Stomach (tissue), 9 donors: ENCODE data around the gene AP4B1. TPM values are rescaled to one million over a fixed set of nuclear protein-coding genes. Genes with fewer than 3 reads are reported as not detected.
"Not testable (repeated sequence)": the region's sequence is repeated elsewhere in the genome, so short reads cannot be mapped to it uniquely, and the experiment has no call there.

Experiments used
- DNase-seq, 2 donors: peaks; one replicate each; pipeline versions ENCODE4 v3.0.0 to v3.0.0-alpha.2; 2013 to 2019
- H3K27ac ChIP-seq, 5 donors: fragments of 200-600 bp in 4 of 5; sonication (generic) in 4 of 5; one replicate each; pipeline ENCODE4 v1.5.1; 2013 to 2019; ENCODE audit warnings: mild to moderate bottlenecking in 1 of 5, moderate library complexity in 1 of 5
- H3K27me3 ChIP-seq, 3 donors: fragments of 200-600 bp; sonication (generic); one replicate each; pipeline ENCODE4 v1.5.1; 2017 to 2019; ENCODE audit warnings: mixed run types in 1 of 3
- H3K36me3 ChIP-seq, 4 donors: fragments of 200-600 bp; sonication (generic); 1 replicate in 3 of 4; 2 replicates in 1 of 4; pipeline ENCODE4 v1.5.1; 2016 to 2019
- H3K4me1 ChIP-seq, 4 donors: fragments of 200-600 bp; sonication (generic); one replicate each; pipeline ENCODE4 v1.5.1; 2016 to 2019
- H3K4me3 ChIP-seq, 4 donors: fragments of 200-600 bp; sonication (generic) in 3 of 4; one replicate each; pipeline ENCODE4 v1.5.1; 2016 to 2019; ENCODE audit warnings: mild to moderate bottlenecking in 1 of 4
- H3K9me3 ChIP-seq, 4 donors: fragments of 200-600 bp; sonication (generic); one replicate each; pipeline ENCODE4 v1.5.1; 2016 to 2019
- EP300 ChIP-seq: sonication (generic); formaldehyde crosslinking; IDR thresholded peaks from one replicate; pipeline ENCODE4 v1.6.1; 2017; ENCODE audit warnings: antibody characterized with exemption
- POLR2A ChIP-seq, 4 donors: fragments of 450-650 bp; IDR thresholded peaks; one replicate each; pipeline ENCODE4 v1.6.1; 2016; ENCODE audit warnings: antibody characterized with exemption in 4 of 4, control low read depth in 2 of 4, mild to moderate bottlenecking in 1 of 4, moderate library complexity in 1 of 4
- POLR2AphosphoS5 ChIP-seq, 3 donors: sonication (generic); formaldehyde crosslinking; IDR thresholded peaks; one replicate each; pipeline ENCODE4 v1.6.1; 2016; ENCODE audit warnings: antibody characterized with exemption in 3 of 3
- WGBS, 5 donors: extraction: QIAGEN DNeasy Blood & Tissue Kit in 3 of 5; methylation state at CpG; one replicate each; pipeline versions ENCODE4 v1.1.5 to v1.1.7; 2013 to 2018; 5-methylcytosine and 5-hydroxymethylcytosine counted together
- intact Hi-C: fragments of 100-400 bp; cut with DNase I; formaldehyde crosslinking; loops from one replicate; pipeline ENCODE4 v1.15.1; 2023; ENCODE audit warnings: low total_unique reads
- polyA plus RNA-seq, 3 donors: library from polyadenylated mRNA; stranded (reverse); fragments of 200-250 nt; gene quantifications; one replicate each; pipeline ENCODE4 v1.2.3, GENCODE V29; 2013
- total RNA-seq, 5 donors: library from RNA; depleted of rRNA; stranded (reverse); fragments of >200 nt; gene quantifications; one replicate each; pipeline versions ENCODE4 v1.1.0 to v1.2.3, GENCODE V29; 2014 to 2016
- TF ChIP-seq, protein P1 (sequence below), 7 experiments: fragments of 450-650 bp in 4 of 7; fragments of 200-600 bp in 3 of 7; sonication (generic) in 3 of 7; IDR thresholded peaks; one replicate each; pipeline ENCODE4 v1.5.1; 2016 to 2019; ENCODE audit warnings: antibody characterized with exemption in 7 of 7, control low read depth in 2 of 7, mild to moderate bottlenecking in 1 of 7
- donor health status: healthy with polysubstance abuse.
- donor health status: Bipolar disorder and iron deficiency.
- donor health status: healthy.

Gene AP4B1
- total and polyA plus RNA-seq, 8 donors = 4.0 to 34.0 (median 11.7) TPM

DNA sequence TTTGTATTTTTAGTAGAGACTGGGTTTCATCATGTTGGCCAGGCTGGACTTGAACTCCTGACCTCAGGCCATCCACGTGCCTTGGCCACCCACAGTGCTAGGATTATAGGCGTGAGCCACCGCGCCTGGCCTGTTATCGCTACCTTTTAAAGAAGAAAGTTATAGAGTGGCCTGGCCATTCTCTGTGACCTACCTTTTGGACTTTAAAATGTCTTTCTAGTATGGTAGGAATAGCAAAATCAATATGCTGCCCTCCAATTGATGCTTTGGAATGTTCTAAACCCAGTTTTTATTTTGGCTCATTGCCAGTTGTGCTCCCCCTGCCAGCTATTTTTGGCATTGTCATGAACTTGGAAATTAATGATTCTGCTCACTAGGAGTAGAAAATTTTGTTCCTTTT is 44.4 kb upstream of the AP4B1 start:
- intact Hi-C loops = no loop called here
- H3K4me3 ChIP-seq = no peak overlapping the region
- peaks cover 3 to 15% (median 10%) of the 10 kb centered on the region in 4 donors for H3K36me3 ChIP-seq
- WGBS, 5 donors = 75 to 92% (median 84%) methylated on average over 5 of the region's 5 CpGs
- peaks cover 25 to 69% (median 47%) of the 10 kb centered on the region in 4 donors for H3K4me1 ChIP-seq
- peak in 1 of 2 donors; percentile 30 for DNase-seq
- TF ChIP-seq, protein P1, sequence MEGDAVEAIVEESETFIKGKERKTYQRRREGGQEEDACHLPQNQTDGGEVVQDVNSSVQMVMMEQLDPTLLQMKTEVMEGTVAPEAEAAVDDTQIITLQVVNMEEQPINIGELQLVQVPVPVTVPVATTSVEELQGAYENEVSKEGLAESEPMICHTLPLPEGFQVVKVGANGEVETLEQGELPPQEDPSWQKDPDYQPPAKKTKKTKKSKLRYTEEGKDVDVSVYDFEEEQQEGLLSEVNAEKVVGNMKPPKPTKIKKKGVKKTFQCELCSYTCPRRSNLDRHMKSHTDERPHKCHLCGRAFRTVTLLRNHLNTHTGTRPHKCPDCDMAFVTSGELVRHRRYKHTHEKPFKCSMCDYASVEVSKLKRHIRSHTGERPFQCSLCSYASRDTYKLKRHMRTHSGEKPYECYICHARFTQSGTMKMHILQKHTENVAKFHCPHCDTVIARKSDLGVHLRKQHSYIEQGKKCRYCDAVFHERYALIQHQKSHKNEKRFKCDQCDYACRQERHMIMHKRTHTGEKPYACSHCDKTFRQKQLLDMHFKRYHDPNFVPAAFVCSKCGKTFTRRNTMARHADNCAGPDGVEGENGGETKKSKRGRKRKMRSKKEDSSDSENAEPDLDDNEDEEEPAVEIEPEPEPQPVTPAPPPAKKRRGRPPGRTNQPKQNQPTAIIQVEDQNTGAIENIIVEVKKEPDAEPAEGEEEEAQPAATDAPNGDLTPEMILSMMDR (IDR thresholded peaks at IDR 0.05) = peak in 2 of 7 experiments; percentile 4 to 26
- TF ChIP-seq EP300 = no peak
- TF ChIP-seq POLR2AphosphoS5 (IDR thresholded peaks at IDR 0.05) = peak in 1 of 3 donors; percentile 10
- TF ChIP-seq POLR2A (IDR thresholded peaks at IDR 0.05) = no peak
- no peaks in the 10 kb centered on the region for H3K27me3 ChIP-seq
- peak overlapping the region in 3 of 5 donors; percentile 49 to 70 (median 58) for H3K27ac ChIP-seq
- no peaks in the 10 kb centered on the region for H3K9me3 ChIP-seq

DNA sequence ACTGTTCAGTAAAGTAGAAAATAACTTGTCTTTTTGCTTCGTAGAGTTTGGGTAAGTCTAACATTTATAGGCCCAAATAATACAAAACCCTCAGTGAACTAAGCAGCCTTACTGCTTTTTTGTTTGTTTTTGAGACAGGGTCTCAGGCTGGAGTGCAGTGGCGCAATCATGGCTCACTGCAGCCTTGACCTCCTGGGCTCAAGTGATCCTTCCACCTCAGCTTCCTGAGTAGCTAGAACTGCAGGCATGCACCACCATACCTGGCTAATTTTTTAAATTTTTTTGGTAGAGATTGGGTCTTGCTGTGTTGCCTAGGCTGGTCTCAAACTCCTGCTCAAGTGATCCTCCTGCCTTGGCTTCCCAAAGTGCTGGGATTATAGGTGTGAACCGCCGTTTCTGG is 43.6 kb upstream of the AP4B1 start:
- Histone ChIP-seq H3K4me1 (peaks cover 25 to 71% (median 49%) of the 10 kb centered on the region in 4 donors), H3K36me3 (peaks cover 0 to 15% (median 11%) of the 10 kb centered on the region in 4 donors), H3K27ac (peak overlapping the region in 3 of 5 donors; percentile 49 to 70 (median 58))
- whole genome bisulfite sequencing, 5 donors = 71 to 85% (median 75%) methylated on average over 4 of the region's 4 CpGs
- intact Hi-C loops, H3K27me3 ChIP-seq, H3K4me3 ChIP-seq, H3K9me3 ChIP-seq, DNase-seq: not testable (repeated sequence)

DNA sequence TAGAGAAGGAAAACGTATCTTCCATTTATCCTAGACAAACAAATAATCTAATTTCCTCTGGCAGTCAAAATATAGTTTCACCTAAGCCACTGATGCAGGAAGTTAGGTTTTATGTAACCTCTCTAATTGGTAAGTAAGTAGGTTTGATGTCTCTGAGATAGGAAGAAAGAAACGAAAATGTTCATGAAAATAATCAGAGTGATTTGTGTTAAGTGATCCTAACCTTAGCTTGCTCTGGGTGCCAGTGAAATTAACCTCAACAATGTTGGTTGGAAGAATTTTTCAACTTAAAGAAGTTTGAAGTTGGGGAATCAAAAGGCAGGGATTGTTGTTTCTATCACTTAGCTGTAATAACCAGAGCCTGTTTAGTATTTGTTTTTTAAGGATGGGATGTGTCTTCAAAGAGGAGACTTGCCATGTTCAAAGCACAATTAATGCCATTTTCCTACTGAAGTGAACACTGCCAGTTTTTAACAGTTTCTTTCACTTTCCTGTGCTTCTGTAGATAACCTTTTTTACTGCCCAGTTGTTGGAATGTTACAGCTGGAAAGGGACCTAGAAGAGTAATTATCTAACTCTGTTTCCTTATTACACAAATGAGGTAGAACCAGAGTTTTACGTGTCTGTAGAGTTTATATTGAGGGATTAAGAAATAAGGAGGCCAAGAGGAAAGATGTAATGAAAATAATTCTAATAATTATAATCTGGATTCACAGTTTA is 42.9 kb upstream of the AP4B1 start:
- TF ChIP-seq POLR2A (IDR thresholded peaks at IDR 0.05) (no peak), EP300 (no peak), POLR2AphosphoS5 (IDR thresholded peaks at IDR 0.05) (no peak)
- TF ChIP-seq, protein P1 (IDR thresholded peaks at IDR 0.05) = no peak
- peak overlapping the region in 1 of 4 donors; percentile 4 for H3K4me3 ChIP-seq
- intact Hi-C loops = no loop called here

DNA sequence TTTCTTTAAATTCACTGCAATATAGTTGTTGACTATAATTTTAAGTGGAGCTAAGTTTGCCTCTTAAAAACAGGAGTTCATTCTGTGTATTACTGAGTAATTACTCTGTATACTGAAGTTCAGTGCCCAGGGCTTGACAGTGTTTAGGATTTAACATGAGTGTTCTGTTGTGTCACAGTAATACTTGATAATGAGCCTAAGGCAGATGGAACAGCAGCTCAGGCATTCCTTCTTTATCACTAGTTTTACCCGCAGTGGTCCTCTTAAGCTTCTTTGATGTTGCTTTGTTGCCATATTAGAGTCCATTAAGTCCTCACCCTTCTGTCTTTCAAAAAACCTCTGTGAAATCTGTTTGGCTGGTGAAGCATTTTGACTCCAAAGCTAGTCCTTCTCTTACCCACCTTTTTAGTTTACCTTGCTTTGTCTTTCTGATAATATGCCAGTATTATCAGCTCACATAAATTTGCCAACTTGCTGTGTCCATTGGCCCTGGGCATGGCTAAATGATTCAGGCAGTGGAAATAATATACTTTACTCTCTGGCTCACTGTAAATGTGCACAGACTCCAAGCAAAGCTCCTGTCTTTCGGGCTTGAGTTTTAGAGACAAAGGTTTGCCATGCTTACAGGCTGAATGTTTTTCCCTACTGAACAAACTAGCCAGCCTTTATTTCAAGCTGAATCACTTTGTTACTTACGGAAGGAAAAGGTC is 42.2 kb upstream of the AP4B1 start:
- TF ChIP-seq POLR2A (IDR thresholded peaks at IDR 0.05) (no peak), POLR2AphosphoS5 (IDR thresholded peaks at IDR 0.05) (no peak), EP300 (no peak)
- TF ChIP-seq, protein P1 (IDR thresholded peaks at IDR 0.05) = no peak
- WGBS, 5 donors = 17 to 30% (median 21%) methylated on average over 3 of the region's 3 CpGs

More for the DNA sequence above, 42.9 kb upstream of the AP4B1 start:
- no peaks in the 10 kb centered on the region for H3K27me3 ChIP-seq
- peaks cover 25 to 69% (median 50%) of the 10 kb centered on the region in 4 donors for H3K4me1 ChIP-seq
- peaks cover 0 to 19% (median 14%) of the 10 kb centered on the region in 4 donors for H3K36me3 ChIP-seq
- no peaks in the 10 kb centered on the region for H3K9me3 ChIP-seq
- WGBS, 5 donors = 5 to 10% (median 7%) methylated on average over 3 of the region's 3 CpGs
- DNase-seq = no peak
- H3K27ac ChIP-seq = peak overlapping the region in 4 of 5 donors; percentile 43 to 70 (median 54)

More for the DNA sequence above, 42.2 kb upstream of the AP4B1 start:
- Histone ChIP-seq H3K4me1 (peaks cover 25 to 67% (median 48%) of the 10 kb centered on the region in 4 donors), H3K27ac (peak overlapping the region in 4 of 5 donors; percentile 43 to 70 (median 54)), H3K27me3 (no peaks in the 10 kb centered on the region), H3K36me3 (peaks cover 3 to 27% (median 20%) of the 10 kb centered on the region in 4 donors), H3K4me3 (peak overlapping the region in 1 of 4 donors; percentile 4), H3K9me3 (no peaks in the 10 kb centered on the region)
- intact Hi-C loops = no loop called here
- DNase-seq = no peak
